K562 (cell line): ENCODE results near the gene SLC41A3. TPM values are rescaled to one million over a fixed set of nuclear protein-coding genes. Genes with fewer than 3 reads are reported as not detected.

Source experiments
- ATAC-seq: fragments of 200-7000 bp; cut with Tn5 transposase; 3 replicates; pipeline ENCODE4 v1.9.1; 2020; ENCODE audit warnings: moderate library complexity
- BruUV-seq: library from RNA; stranded (reverse); fragments of 400-500 nt; replicated peaks from 2 replicates; lab custom pipeline; 2021; lab: Mats Ljungman, UMichigan
- CTCF ChIA-PET: fragments of 300-600 bp; formaldehyde crosslinking; extraction: SDS; loops from one replicate; lab custom pipeline; 2021; ENCODE audit warnings: low intra/inter-chr PET ratio; lab: Yijun Ruan, JAX
- POLR2A ChIA-PET: fragments of 300-600, 350-650 bp; sonication (Branson Sonifier 250); formaldehyde crosslinking; extraction: SDS; loops from one replicate; lab custom pipeline; 2021; ENCODE audit warnings: antibody characterized with exemption, inconsistent platforms; lab: Yijun Ruan, JAX
- DNase-seq, 4 experiments: peaks; one replicate each; pipeline versions ENCODE4 v3.0.0 to v3.0.0-alpha.2; 2011 to 2018; ENCODE audit warnings: low spot score in 3 of 4, mixed read lengths in 3 of 4; ENCODE audit errors: extremely low read depth in 1 of 4
- FAIRE-seq: peaks from 2 replicates; lab custom pipeline; 2011; peaks lifted over from hg19 to GRCh38; lab: Jason Lieb, UNC
- H2AFZ ChIP-seq: 2 replicates; pipeline ENCODE4 v1.6.0; 2011; ENCODE audit warnings: low read depth, low read length, control low read depth, inconsistent platforms
- H3K27ac ChIP-seq: fragments of 200-600 bp; 3 replicates; pipeline ENCODE4 v1.8.0; 2011; ENCODE audit warnings: low read depth, mild to moderate bottlenecking, control low read depth, inconsistent platforms, low read length, moderate library complexity, mixed read lengths; ENCODE audit errors: extremely low read depth
- H3K27me3 ChIP-seq, 2 experiments: fragments of 300-600 bp in 1 of 2; 2 replicates in 1 of 2; 3 replicates in 1 of 2; pipeline versions ENCODE4 v1.6.0 to v1.8.0; 2011; ENCODE audit warnings: inconsistent platforms in 2 of 2, low read length in 2 of 2, mild to moderate bottlenecking in 1 of 2, mixed read lengths in 1 of 2, moderate library complexity in 1 of 2; ENCODE audit not compliant: control insufficient read depth in 2 of 2, insufficient read depth in 2 of 2
- H3K36me3 ChIP-seq: fragments of 300-600 bp; 3 replicates; pipeline ENCODE4 v1.8.0; 2011; ENCODE audit warnings: mild to moderate bottlenecking, low read length, inconsistent platforms; ENCODE audit not compliant: control insufficient read depth, insufficient read depth
- H3K4me1 ChIP-seq, 2 experiments: fragments of 200-600 bp in 1 of 2; replicated peaks in 1 of 2; 2 replicates in 1 of 2; 3 replicates in 1 of 2; pipeline versions ENCODE4 v1.5.1 to v1.8.0; 2011; ENCODE audit warnings: inconsistent platforms in 2 of 2, low read length in 2 of 2, mild to moderate bottlenecking in 1 of 2, mixed read lengths in 1 of 2, moderate library complexity in 1 of 2; ENCODE audit not compliant: control insufficient read depth in 2 of 2, insufficient read depth in 2 of 2
- H3K4me2 ChIP-seq: 2 replicates; pipeline ENCODE4 v1.6.1; 2011; ENCODE audit warnings: low read length, control low read depth, inconsistent platforms, mixed read lengths; ENCODE audit not compliant: insufficient read depth
- H3K4me3 ChIP-seq: fragments of 200-600 bp; sonication (generic), shearing (Covaris generic); 2 replicates; pipeline ENCODE4 v1.5.1; 2016; ENCODE audit warnings: control low read depth, inconsistent platforms
- H3K79me2 ChIP-seq: fragments of 200-600 bp; 3 replicates; pipeline ENCODE4 v1.8.0; 2011; ENCODE audit warnings: low read length, inconsistent platforms; ENCODE audit not compliant: control insufficient read depth, insufficient read depth
- H3K9ac ChIP-seq, 2 experiments: 2 replicates each; pipeline versions ENCODE4 v1.6.0 to v1.6.1; 2011; ENCODE audit warnings: low read depth in 2 of 2, low read length in 2 of 2, control low read depth in 1 of 2, inconsistent platforms in 1 of 2, mild to moderate bottlenecking in 1 of 2, mixed read lengths in 1 of 2; ENCODE audit not compliant: insufficient read depth in 1 of 2
- H3K9me1 ChIP-seq: one replicate; pipeline ENCODE4 v1.6.0; 2011; ENCODE audit warnings: inconsistent platforms, mild to moderate bottlenecking, low read length, moderate library complexity; ENCODE audit not compliant: control insufficient read depth, insufficient read depth
- H3K9me3 ChIP-seq: replicated peaks from 2 replicates; pipeline ENCODE4 v1.5.1; 2011; ENCODE audit warnings: low read depth, low read length, inconsistent platforms; ENCODE audit not compliant: control insufficient read depth, insufficient read depth
- H4K20me1 ChIP-seq: replicated peaks from 2 replicates; pipeline ENCODE4 v1.6.1; 2011; ENCODE audit warnings: low read length, inconsistent platforms, mixed read lengths; ENCODE audit not compliant: control insufficient read depth, insufficient read depth
- CREBBP ChIP-seq: IDR thresholded peaks from one replicate; pipeline ENCODE4 v1.6.1; 2012; ENCODE audit warnings: low read depth, mild to moderate bottlenecking, control low read depth, inconsistent platforms, low read length
- FOXP1 ChIP-seq: sonication (generic); formaldehyde crosslinking; IDR thresholded peaks from 2 replicates; pipeline ENCODE4 v1.8.0; 2022; ENCODE audit warnings: mild to moderate bottlenecking, missing genetic modification reagents
- MYC ChIP-seq, 2 experiments: fragments of 250-450 bp in 1 of 2; sonication (Bioruptor Pico) in 1 of 2; IDR thresholded peaks; 2 replicates each; pipeline versions ENCODE4 v1.5.1 to v1.6.1; 2012 to 2021; ENCODE audit warnings: low read depth in 2 of 2, borderline replicate concordance in 1 of 2, improper control_type of control experiment in 1 of 2, low read length in 1 of 2, mild to moderate bottlenecking in 1 of 2, moderate library complexity in 1 of 2
- NFRKB ChIP-seq: fragments of 450-650 bp; IDR thresholded peaks from 2 replicates; pipeline ENCODE4 v1.6.1; 2016; ENCODE audit warnings: low read depth
- NONO ChIP-seq, 2 experiments: fragments of 200-400 bp in 1 of 2; fragments of 450-650 bp in 1 of 2; formaldehyde crosslinking in 1 of 2; IDR thresholded peaks; 2 replicates each; pipeline ENCODE4 v1.6.1; 2017; ENCODE audit warnings: low read depth in 2 of 2, mild to moderate bottlenecking in 2 of 2, moderate library complexity in 2 of 2, low read length in 1 of 2
- RB1 ChIP-seq: fragments of 450-650 bp; IDR thresholded peaks from 2 replicates; pipeline ENCODE4 v1.6.1; 2017; ENCODE audit warnings: low read depth, mild to moderate bottlenecking
- RNF2 ChIP-seq: sonication (generic); IDR thresholded peaks from 2 replicates; pipeline ENCODE4 v1.6.1; 2016
- TAF7 ChIP-seq: fragments of 450-650 bp; IDR thresholded peaks from 2 replicates; pipeline ENCODE4 v1.6.1; 2016; ENCODE audit warnings: missing genetic modification characterization, missing compliant biosample characterization
- TARDBP ChIP-seq: fragments of 450-650 bp; IDR thresholded peaks from 2 replicates; pipeline ENCODE4 v1.6.1; 2016
- ZBTB17 ChIP-seq: fragments of 450-650 bp; formaldehyde crosslinking; IDR thresholded peaks from 2 replicates; pipeline ENCODE4 v1.4.0; 2020; ENCODE audit warnings: mild to moderate bottlenecking
- ZNF146 ChIP-seq: IDR thresholded peaks from one replicate; pipeline ENCODE4 v1.6.1; 2018; ENCODE audit warnings: missing compliant biosample characterization; ENCODE audit not compliant: unreplicated experiment
- ZNF175 ChIP-seq: fragments of 200-800 bp; sonication (Bioruptor generic); IDR thresholded peaks from 2 replicates; pipeline ENCODE4 v1.6.1; 2016; ENCODE audit warnings: low read depth, mild to moderate bottlenecking, missing genetic modification characterization, missing compliant biosample characterization
- ZNF184 ChIP-seq: sonication (generic); formaldehyde crosslinking; IDR thresholded peaks from 2 replicates; pipeline ENCODE4 v1.5.0; 2020; ENCODE audit warnings: missing genetic modification reagents
- ZNF24 ChIP-seq: fragments of 450-650 bp; IDR thresholded peaks from 2 replicates; pipeline ENCODE4 v1.6.1; 2016
- WGBS: fragments of 100-300 bp; shearing (Covaris generic); methylation state at CpG from one replicate; pipeline ENCODE4 v1.1.6; 2016; ENCODE audit warnings: low coverage, mixed read lengths; ENCODE audit not compliant: insufficient coverage; ENCODE audit errors: missing lambda C conversion rate; 5-methylcytosine and 5-hydroxymethylcytosine counted together
- in situ Hi-C: fragments of 300-500 bp; cut with MboI; formaldehyde crosslinking; loops from 4 replicates; pipeline ENCODE4 v1.15.0; 2018; ENCODE audit warnings: inconsistent platforms, mixed read lengths
- intact Hi-C: fragments of 100-400 bp; cut with micrococcal nuclease; formaldehyde crosslinking; loops from 2 replicates; pipeline ENCODE4 v1.14.2; 2022
- polyA plus RNA-seq, 8 experiments: library from polyadenylated mRNA; depleted of rRNA in 4 of 8; stranded (reverse) in 5 of 8; unstranded in 3 of 8; fragments of >200 nt; fragmentation: Nextera tagmentation in 2 of 8; fragmentation: Illumina TruSeq in 1 of 8; extraction: Ambion mirVana in 2 of 8; extraction: Trizol in 1 of 8; gene quantifications; 2 replicates each; pipeline versions ENCODE4 v1.2.1 to v1.2.3, GENCODE V29; 2011 to 2014; ENCODE audit warnings: inconsistent platforms in 1 of 8, missing spikeins in 1 of 8
- total RNA-seq, 7 experiments: library from RNA; depleted of rRNA in 6 of 7; stranded (reverse); fragments of >200 nt in 6 of 7; fragmentation: Illumina TruSeq in 2 of 7; extraction: Trizol in 2 of 7; gene quantifications; 2 replicates each; pipeline versions ENCODE4 v1.2.1 to v1.2.3, GENCODE V29; 2011 to 2021; ENCODE audit warnings: low replicate concordance in 1 of 7
- TF ChIP-seq, protein P1 (sequence below): fragments of 200-400 bp; formaldehyde crosslinking; IDR thresholded peaks from 2 replicates; pipeline ENCODE4 v1.6.1; 2017; ENCODE audit warnings: mild to moderate bottlenecking, low read depth, low read length, moderate library complexity
- TF ChIP-seq, protein P2 (sequence below): fragments of 250-450 bp; sonication (Bioruptor Pico); IDR thresholded peaks from 2 replicates; pipeline ENCODE4 v1.5.0; 2021; ENCODE audit warnings: mild to moderate bottlenecking, borderline replicate concordance
- TF ChIP-seq, protein P3 (sequence below): fragments of 250-450 bp; sonication (Bioruptor Pico); IDR thresholded peaks from 2 replicates; pipeline ENCODE4 v1.6.1; 2021; ENCODE audit warnings: mild to moderate bottlenecking
- TF ChIP-seq, protein P4 (sequence below): fragments of 450-650 bp; formaldehyde crosslinking; IDR thresholded peaks from 2 replicates; pipeline ENCODE4 v1.4.0; 2022; ENCODE audit warnings: mild to moderate bottlenecking, moderate library complexity

Gene SLC41A3
- total and polyA plus RNA-seq, 9 of the 15 experiments (the other 6 are each of a cell fraction or from before 2014, with no cell fraction given): 4.1 to 20.7 (median 11.2) TPM

DNA sequence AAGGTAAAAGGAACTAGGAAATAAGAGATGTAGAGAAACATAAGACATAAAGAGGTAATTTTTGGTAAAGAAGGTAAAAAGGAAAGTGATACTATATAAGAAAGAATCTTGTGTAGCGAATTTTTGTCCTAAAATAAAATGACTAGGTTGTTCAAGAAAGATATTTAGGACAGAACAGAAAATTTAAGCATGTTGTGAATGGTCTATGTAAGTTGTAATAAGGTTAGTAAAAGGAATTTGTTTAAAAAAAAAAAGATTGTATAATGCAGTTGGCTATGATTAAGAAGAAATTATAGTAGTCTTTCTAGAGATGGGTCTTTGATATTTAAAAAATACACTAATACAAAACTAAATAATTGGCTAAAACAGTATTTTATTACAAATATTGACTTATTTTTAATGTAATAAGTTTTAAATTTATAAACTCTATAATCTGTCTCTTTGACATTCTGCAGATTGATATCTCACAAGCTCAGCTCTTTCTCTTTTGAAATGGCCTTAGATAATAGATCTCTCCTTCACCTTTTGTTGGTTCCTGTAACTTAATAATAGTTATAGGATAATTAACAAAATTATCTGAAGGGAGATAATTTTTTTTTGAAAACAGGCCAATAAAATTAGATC, 3.7 kb upstream of the SLC41A3 start:
- Histone ChIP-seq H3K27me3 (no peaks in the 10 kb centered on the region), H4K20me1 (no peaks in the 10 kb centered on the region), H3K9ac (no peak overlapping the region), H3K9me3 (no peaks in the 10 kb centered on the region), H2AFZ (no peak overlapping the region), H3K79me2 (peaks cover 7% of the 10 kb centered on the region; the same call in 2 of the 3 replicates), H3K9me1 (no peaks in the 10 kb centered on the region), H3K4me3 (no peak overlapping the region), H3K27ac (no peak overlapping the region), H3K4me1 (peaks cover 7 to 10% of the 10 kb centered on the region in 2 experiments; a peak in 4 of 5 replicates), H3K4me2 (no peak overlapping the region), H3K36me3 (no peaks in the 10 kb centered on the region)
- BruUV-seq: no TSS peak
- ChIA-PET POLR2A (no interaction called here), CTCF (no interaction called here)
- no peak for ATAC-seq
- DNase-seq: no peak
- intact Hi-C loops: no loop called here
- WGBS: 14% methylated on average over 1 of the region's 1 CpG
- in situ Hi-C loops: no loop called here
- FAIRE-seq: no peak
- TF ChIP-seq NONO (IDR thresholded peaks at IDR 0.05; ENCODE audit: low read depth in 2 of 2, low read length in 1 of 2) (no peak), ZNF24 (no peak), TARDBP (no peak), RB1 (no peak), NFRKB (no peak), TAF7 (no peak), ZBTB17 (no peak), CREBBP (no peak), ZNF146 (no peak), RNF2 (no peak), FOXP1 (no peak), ZNF175 (CRISPR knock-in tag) (no peak), ZNF184 (CRISPR knock-in tag) (no peak), MYC (IDR thresholded peaks at IDR 0.05; ENCODE audit: low read depth, low read length) (no peak), MYC (CRISPR knock-in tag; IDR thresholded peaks at IDR 0.05; ENCODE audit: borderline replicate concordance, low read depth) (no peak)
- TF ChIP-seq, protein P1, sequence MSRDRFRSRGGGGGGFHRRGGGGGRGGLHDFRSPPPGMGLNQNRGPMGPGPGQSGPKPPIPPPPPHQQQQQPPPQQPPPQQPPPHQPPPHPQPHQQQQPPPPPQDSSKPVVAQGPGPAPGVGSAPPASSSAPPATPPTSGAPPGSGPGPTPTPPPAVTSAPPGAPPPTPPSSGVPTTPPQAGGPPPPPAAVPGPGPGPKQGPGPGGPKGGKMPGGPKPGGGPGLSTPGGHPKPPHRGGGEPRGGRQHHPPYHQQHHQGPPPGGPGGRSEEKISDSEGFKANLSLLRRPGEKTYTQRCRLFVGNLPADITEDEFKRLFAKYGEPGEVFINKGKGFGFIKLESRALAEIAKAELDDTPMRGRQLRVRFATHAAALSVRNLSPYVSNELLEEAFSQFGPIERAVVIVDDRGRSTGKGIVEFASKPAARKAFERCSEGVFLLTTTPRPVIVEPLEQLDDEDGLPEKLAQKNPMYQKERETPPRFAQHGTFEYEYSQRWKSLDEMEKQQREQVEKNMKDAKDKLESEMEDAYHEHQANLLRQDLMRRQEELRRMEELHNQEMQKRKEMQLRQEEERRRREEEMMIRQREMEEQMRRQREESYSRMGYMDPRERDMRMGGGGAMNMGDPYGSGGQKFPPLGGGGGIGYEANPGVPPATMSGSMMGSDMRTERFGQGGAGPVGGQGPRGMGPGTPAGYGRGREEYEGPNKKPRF: no peak
- TF ChIP-seq, protein P2, sequence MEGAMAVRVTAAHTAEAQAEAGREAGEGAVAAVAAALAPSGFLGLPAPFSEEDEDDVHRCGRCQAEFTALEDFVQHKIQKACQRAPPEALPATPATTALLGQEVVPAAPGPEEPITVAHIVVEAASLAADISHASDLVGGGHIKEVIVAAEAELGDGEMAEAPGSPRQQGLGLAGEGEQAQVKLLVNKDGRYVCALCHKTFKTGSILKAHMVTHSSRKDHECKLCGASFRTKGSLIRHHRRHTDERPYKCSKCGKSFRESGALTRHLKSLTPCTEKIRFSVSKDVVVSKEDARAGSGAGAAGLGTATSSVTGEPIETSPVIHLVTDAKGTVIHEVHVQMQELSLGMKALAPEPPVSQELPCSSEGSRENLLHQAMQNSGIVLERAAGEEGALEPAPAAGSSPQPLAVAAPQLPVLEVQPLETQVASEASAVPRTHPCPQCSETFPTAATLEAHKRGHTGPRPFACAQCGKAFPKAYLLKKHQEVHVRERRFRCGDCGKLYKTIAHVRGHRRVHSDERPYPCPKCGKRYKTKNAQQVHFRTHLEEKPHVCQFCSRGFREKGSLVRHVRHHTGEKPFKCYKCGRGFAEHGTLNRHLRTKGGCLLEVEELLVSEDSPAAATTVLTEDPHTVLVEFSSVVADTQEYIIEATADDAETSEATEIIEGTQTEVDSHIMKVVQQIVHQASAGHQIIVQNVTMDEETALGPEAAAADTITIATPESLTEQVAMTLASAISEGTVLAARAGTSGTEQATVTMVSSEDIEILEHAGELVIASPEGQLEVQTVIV (CRISPR knock-in tag): no peak
- TF ChIP-seq, protein P3, sequence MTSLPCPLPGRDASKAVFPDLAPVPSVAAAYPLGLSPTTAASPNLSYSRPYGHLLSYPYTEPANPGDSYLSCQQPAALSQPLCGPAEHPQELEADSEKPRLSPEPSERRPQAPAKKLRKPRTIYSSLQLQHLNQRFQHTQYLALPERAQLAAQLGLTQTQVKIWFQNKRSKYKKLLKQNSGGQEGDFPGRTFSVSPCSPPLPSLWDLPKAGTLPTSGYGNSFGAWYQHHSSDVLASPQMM (CRISPR knock-in tag): no peak
- TF ChIP-seq, protein P4, sequence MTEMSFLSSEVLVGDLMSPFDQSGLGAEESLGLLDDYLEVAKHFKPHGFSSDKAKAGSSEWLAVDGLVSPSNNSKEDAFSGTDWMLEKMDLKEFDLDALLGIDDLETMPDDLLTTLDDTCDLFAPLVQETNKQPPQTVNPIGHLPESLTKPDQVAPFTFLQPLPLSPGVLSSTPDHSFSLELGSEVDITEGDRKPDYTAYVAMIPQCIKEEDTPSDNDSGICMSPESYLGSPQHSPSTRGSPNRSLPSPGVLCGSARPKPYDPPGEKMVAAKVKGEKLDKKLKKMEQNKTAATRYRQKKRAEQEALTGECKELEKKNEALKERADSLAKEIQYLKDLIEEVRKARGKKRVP: no peak
